Vagina (tissue), 2 donors: Measurements from ENCODE around the gene CCDC17. TPM values are rescaled to one million over a fixed set of nuclear protein-coding genes. Genes with fewer than 3 reads are reported as not detected.

Experiments used
- DNase-seq, 2 donors: peaks; one replicate each; pipeline ENCODE4 v3.0.0-alpha.2; 2017; ENCODE audit errors: extremely low spot score in 2 of 2
- H3K27ac ChIP-seq: fragments of 200-600 bp; sonication (generic); one replicate; pipeline ENCODE4 v1.5.1; 2019
- H3K27me3 ChIP-seq: fragments of 200-600 bp; sonication (generic); one replicate; pipeline ENCODE4 v1.5.1; 2019
- H3K36me3 ChIP-seq, 2 donors: fragments of 200-600 bp; sonication (generic); one replicate each; pipeline ENCODE4 v1.5.1; 2017 to 2019
- H3K4me1 ChIP-seq: fragments of 200-600 bp; sonication (generic); one replicate; pipeline ENCODE4 v1.5.1; 2019
- H3K4me3 ChIP-seq, 2 donors: fragments of 200-600 bp; sonication (generic); 1 replicate in 1 of 2; 2 replicates in 1 of 2; pipeline ENCODE4 v1.5.1; 2016 to 2019
- H3K9me3 ChIP-seq: fragments of 200-600 bp; sonication (generic); one replicate; pipeline ENCODE4 v1.5.1; 2019
- POLR2A ChIP-seq, 2 donors: fragments of 450-650 bp; IDR thresholded peaks; one replicate each; pipeline ENCODE4 v1.6.1; 2017; ENCODE audit warnings: antibody characterized with exemption in 2 of 2, mild to moderate bottlenecking in 2 of 2, moderate library complexity in 2 of 2
- POLR2AphosphoS5 ChIP-seq, 2 donors: sonication (generic); formaldehyde crosslinking; IDR thresholded peaks; one replicate each; pipeline ENCODE4 v1.9.0; 2017; ENCODE audit warnings: antibody characterized with exemption in 2 of 2, mild to moderate bottlenecking in 2 of 2, low read depth in 1 of 2; ENCODE audit not compliant: insufficient read depth in 1 of 2
- intact Hi-C: fragments of 100-400 bp; cut with DNase I; formaldehyde crosslinking; loops from one replicate; pipeline ENCODE4 v1.15.1; 2023
- small RNA-seq: library from RNA; depleted of rRNA; stranded (forward); fragments of <200 nt; gene quantifications from one replicate; pipeline ENCODE3, GENCODE V24; 2016
- total RNA-seq: library from RNA; depleted of rRNA; stranded (reverse); fragments of >200 nt; gene quantifications from one replicate; pipeline ENCODE4 v1.2.3, GENCODE V29; 2016
- TF ChIP-seq, protein P1 (sequence below), 3 experiments: fragments of 450-650 bp in 2 of 3; fragments of 200-600 bp in 1 of 3; sonication (generic) in 1 of 3; IDR thresholded peaks; one replicate each; pipeline ENCODE4 v1.5.1; 2017 to 2019; ENCODE audit warnings: antibody characterized with exemption in 3 of 3, mild to moderate bottlenecking in 2 of 3, moderate library complexity in 2 of 3

CCDC17 gene
- total RNA-seq, 1 donor from 2014 or later, result 1.5 TPM

DNA sequence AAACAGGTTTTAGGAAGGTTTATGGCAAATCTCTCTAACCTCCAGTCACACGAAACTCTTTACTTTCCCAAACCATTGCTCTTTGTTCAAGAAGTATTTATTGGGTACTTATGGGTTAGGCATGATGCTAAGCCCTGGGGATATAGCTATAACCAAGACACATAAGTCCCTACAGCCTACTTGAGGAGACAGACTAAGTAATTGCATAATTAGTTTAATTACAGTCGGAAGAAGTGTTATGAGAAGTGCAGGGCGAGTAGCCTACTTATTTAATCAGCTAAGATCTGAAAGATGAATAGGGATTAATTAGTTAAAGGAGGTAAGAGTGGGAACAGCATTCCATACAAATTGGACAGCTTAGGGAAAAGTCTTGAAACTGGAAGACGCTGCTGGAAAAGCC is 53.2 kb downstream of the CCDC17 start:
- H3K9me3 ChIP-seq, result no peaks in the 10 kb centered on the region
- DNase-seq, result no peak
- H3K27ac ChIP-seq, result no peak overlapping the region
- H3K36me3 ChIP-seq, result peaks cover 0 to 29% of the 10 kb centered on the region in 2 donors
- H3K4me1 ChIP-seq, result peaks cover 17% of the 10 kb centered on the region
- H3K27me3 ChIP-seq, result no peaks in the 10 kb centered on the region
- no peak overlapping the region for H3K4me3 ChIP-seq
- no peak for TF ChIP-seq POLR2A (IDR thresholded peaks at IDR 0.05)
- no peak for TF ChIP-seq POLR2AphosphoS5 (IDR thresholded peaks at IDR 0.05; ENCODE audit: insufficient read depth in 1 of 2, low read depth in 1 of 2)
- TF ChIP-seq, protein P1, sequence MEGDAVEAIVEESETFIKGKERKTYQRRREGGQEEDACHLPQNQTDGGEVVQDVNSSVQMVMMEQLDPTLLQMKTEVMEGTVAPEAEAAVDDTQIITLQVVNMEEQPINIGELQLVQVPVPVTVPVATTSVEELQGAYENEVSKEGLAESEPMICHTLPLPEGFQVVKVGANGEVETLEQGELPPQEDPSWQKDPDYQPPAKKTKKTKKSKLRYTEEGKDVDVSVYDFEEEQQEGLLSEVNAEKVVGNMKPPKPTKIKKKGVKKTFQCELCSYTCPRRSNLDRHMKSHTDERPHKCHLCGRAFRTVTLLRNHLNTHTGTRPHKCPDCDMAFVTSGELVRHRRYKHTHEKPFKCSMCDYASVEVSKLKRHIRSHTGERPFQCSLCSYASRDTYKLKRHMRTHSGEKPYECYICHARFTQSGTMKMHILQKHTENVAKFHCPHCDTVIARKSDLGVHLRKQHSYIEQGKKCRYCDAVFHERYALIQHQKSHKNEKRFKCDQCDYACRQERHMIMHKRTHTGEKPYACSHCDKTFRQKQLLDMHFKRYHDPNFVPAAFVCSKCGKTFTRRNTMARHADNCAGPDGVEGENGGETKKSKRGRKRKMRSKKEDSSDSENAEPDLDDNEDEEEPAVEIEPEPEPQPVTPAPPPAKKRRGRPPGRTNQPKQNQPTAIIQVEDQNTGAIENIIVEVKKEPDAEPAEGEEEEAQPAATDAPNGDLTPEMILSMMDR (IDR thresholded peaks at IDR 0.05), result no peak
- intact Hi-C loops, result no loop called here

Small RNAs within 50 kb of the gene (small RNA-seq; reads per million reads assigned to genes)
- not detected for gene AL355480.1
- gene AL355480.2, result not detected
- not detected for gene AL355480.3
- not detected for gene AL355480.4

Other genes starting within 250 kb of the CCDC17 start
- gene TESK2, start 132.9 kb downstream of the CCDC17 start, total RNA-seq, result 13.5 TPM
- gene CCDC163, start 124.0 kb downstream of the CCDC17 start, total RNA-seq, result not detected
- 3.2 TPM for gene MMACHC, start 123.8 kb downstream of the CCDC17 start, total RNA-seq
- gene PRDX1, start 102.2 kb downstream of the CCDC17 start, total RNA-seq, result 239 TPM
- gene AKR1A1, start 73.2 kb downstream of the CCDC17 start, total RNA-seq, result 80.3 TPM
- gene NASP, start 40.0 kb downstream of the CCDC17 start, total RNA-seq, result 57.9 TPM
- 109 TPM for gene GPBP1L1, start 62.5 kb upstream of the CCDC17 start, total RNA-seq
- 13.3 TPM for gene TMEM69, start 64.1 kb upstream of the CCDC17 start, total RNA-seq
- gene IPP, start 126.6 kb upstream of the CCDC17 start, total RNA-seq, result 5.6 TPM
- gene MAST2, start 179.6 kb upstream of the CCDC17 start, total RNA-seq, result 28.2 TPM